ENCODE measurements around the gene C16orf82. TPM values are rescaled to one million over a fixed set of nuclear protein-coding genes. Genes with fewer than 3 reads are reported as not detected.

Gene C16orf82
- total and polyA plus RNA-seq, 2 of the 8 experiments (the other 6 are each of a cell fraction or from before 2014, with no cell fraction given) = not detected

DNA sequence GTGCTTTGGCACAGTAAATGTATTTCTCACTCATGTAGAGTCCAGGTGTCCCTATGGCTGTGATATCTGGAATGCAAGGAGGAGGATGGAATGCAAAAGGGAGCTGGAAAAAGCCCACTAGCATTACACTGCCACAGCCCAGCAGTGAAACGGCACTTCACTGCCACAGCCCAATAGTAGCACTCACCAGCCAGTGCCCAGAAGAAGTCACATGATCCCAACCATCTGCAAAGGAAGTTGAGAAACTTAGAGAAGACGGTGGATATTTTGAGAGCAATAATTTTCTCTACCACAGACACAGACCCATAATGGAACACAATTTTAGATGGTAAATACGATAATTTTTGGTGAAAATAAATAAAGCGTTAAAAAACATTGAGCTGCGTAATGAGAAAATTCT is 51.8 kb downstream of the C16orf82 start:
- CTCF ChIA-PET (ENCODE audit: partially characterized antibody) = interaction anchor here (0.6 to 2.0 kb wide), 3 partner anchors 9 to 1924 kb away, joined by 3 to 4 read pairs (median 3); no protein-coding TSS in a partner anchor
- no peak overlapping the region for H4K8ac ChIP-seq (ENCODE audit: extremely low read depth, insufficient read depth, low read length)

More for the DNA sequence above, 51.8 kb downstream of the C16orf82 start:
- H3K9me3 ChIP-seq (ENCODE audit: insufficient read depth in 2 of 2, low read depth in 1 of 2, low read length in 1 of 2) = peaks cover 0 to 8% of the 10 kb centered on the region in 2 experiments; a peak in 2 of 4 replicates
- no peak overlapping the region for H3K56ac ChIP-seq (replicated peaks; ENCODE audit: insufficient read length, low read depth, low read length)
- no peak overlapping the region for H4K5ac ChIP-seq (ENCODE audit: insufficient read length, low read depth, low read length)
- H3K4me3 ChIP-seq (ENCODE audit: extremely low read depth in 1 of 4, insufficient read depth in 2 of 4, low read depth in 3 of 4, low read length in 4 of 4) = no peak overlapping the region
- H3K4me2 ChIP-seq (ENCODE audit: insufficient read depth in 1 of 2, low read depth in 2 of 2, low read length in 2 of 2) = no peak overlapping the region
- WGBS, 2 experiments (ENCODE audit: extremely low coverage in 1 of 2, insufficient coverage in 1 of 2, insufficient read length in 1 of 2, insufficient replicate concordance in 2 of 2, low coverage in 1 of 2, low lambda C conversion rate in 2 of 2, missing lambda C conversion rate in 1 of 2) = 92% methylated on average over 5 of the region's 5 CpGs; no CpG with 5 or more reads in 1 of the 2 experiments
- H2BK5ac ChIP-seq (ENCODE audit: low read depth, low read length) = no peak overlapping the region
- no peak for DNase-seq (ENCODE audit: low read depth in 1 of 2, low spot score in 2 of 2)
- no peak for FAIRE-seq
- H3K27me3 ChIP-seq (replicated peaks in 1 of 4; ENCODE audit: control insufficient read depth in 3 of 4, extremely low read depth in 1 of 4, insufficient read depth in 3 of 4, low read length in 3 of 4) = no peaks in the 10 kb centered on the region
- H3K27ac ChIP-seq (ENCODE audit: low read depth, low read length) = no peak overlapping the region
- no peaks in the 10 kb centered on the region for H3K79me1 ChIP-seq (ENCODE audit: low read depth, low read length)
- POLR2A ChIA-PET (ENCODE audit: partially characterized antibody) = no interaction called here
- no peak overlapping the region for H4K91ac ChIP-seq (replicated peaks; ENCODE audit: insufficient read length, low read length)
- H3K14ac ChIP-seq (ENCODE audit: insufficient read length) = no peak overlapping the region
- H3K18ac ChIP-seq (ENCODE audit: extremely low read depth, low read length) = no peak overlapping the region
- no peak overlapping the region for H2BK120ac ChIP-seq (replicated peaks; ENCODE audit: low read depth, low read length)
- H3K79me2 ChIP-seq (ENCODE audit: control insufficient read depth in 1 of 2, insufficient read depth in 2 of 2, low read length in 2 of 2) = no peaks in the 10 kb centered on the region
- H2AK5ac ChIP-seq (ENCODE audit: low read depth, low read length) = no peak overlapping the region
- no peak overlapping the region for H2BK15ac ChIP-seq (ENCODE audit: low read length)
- no peak for TF ChIP-seq BACH1 (IDR thresholded peaks at IDR 0.05; ENCODE audit: low read length)
- TF ChIP-seq RNF2 (IDR thresholded peaks at IDR 0.05; ENCODE audit: borderline replicate concordance, low read depth, low read length, missing control alignments, poor library complexity, severe bottlenecking) = no peak
- TF ChIP-seq EP300 (IDR thresholded peaks at IDR 0.05; ENCODE audit: borderline replicate concordance in 1 of 2, low read depth in 2 of 2, low read length in 2 of 2) = no peak
- no peak for TF ChIP-seq SAP30 (IDR thresholded peaks at IDR 0.05; ENCODE audit: insufficient read depth, insufficient replicate concordance, low read length)
- no peak for TF ChIP-seq CHD1 (IDR thresholded peaks at IDR 0.05; ENCODE audit: low read depth, low read length)
- no peak for TF ChIP-seq CHD2 (IDR thresholded peaks at IDR 0.05; ENCODE audit: low read length)
- no peak for TF ChIP-seq YY1 (IDR thresholded peaks at IDR 0.05; ENCODE audit: low read depth, low read length)
- H2AFZ ChIP-seq (ENCODE audit: low read length) = no peak overlapping the region
- H3K36me3 ChIP-seq (ENCODE audit: control insufficient read depth in 2 of 4, insufficient read depth in 4 of 4, low read length in 3 of 4) = no peaks in the 10 kb centered on the region
- H3K4ac ChIP-seq (replicated peaks; ENCODE audit: insufficient read length, low read depth, low read length) = no peak overlapping the region
- H2BK12ac ChIP-seq (ENCODE audit: low read depth, low read length) = no peak overlapping the region
- H3K23me2 ChIP-seq (ENCODE audit: low read depth, low read length) = no peaks in the 10 kb centered on the region
- no peak overlapping the region for H2BK20ac ChIP-seq (ENCODE audit: low read length)
- no peak overlapping the region for H3K9ac ChIP-seq (replicated peaks in 1 of 4; ENCODE audit: extremely low read depth in 1 of 4, low read depth in 3 of 4, low read length in 3 of 4)
- no peaks in the 10 kb centered on the region for H3K4me1 ChIP-seq (replicated peaks in 1 of 4; ENCODE audit: control insufficient read depth in 3 of 4, insufficient read depth in 4 of 4, low read length in 3 of 4)
- no peaks in the 10 kb centered on the region for H4K20me1 ChIP-seq (replicated peaks in 1 of 2; ENCODE audit: control insufficient read depth in 1 of 2, insufficient read depth in 2 of 2, low read length in 2 of 2)
- no peak overlapping the region for H3K23ac ChIP-seq (ENCODE audit: insufficient read length)
